DMS153 (cell line): ENCODE data around the gene PRR36.

Source experiments
- DNase-seq: peaks from one replicate; lab custom pipeline; 2025; lab: John Stamatoyannopoulos, UW

Gene PRR36

DNA sequence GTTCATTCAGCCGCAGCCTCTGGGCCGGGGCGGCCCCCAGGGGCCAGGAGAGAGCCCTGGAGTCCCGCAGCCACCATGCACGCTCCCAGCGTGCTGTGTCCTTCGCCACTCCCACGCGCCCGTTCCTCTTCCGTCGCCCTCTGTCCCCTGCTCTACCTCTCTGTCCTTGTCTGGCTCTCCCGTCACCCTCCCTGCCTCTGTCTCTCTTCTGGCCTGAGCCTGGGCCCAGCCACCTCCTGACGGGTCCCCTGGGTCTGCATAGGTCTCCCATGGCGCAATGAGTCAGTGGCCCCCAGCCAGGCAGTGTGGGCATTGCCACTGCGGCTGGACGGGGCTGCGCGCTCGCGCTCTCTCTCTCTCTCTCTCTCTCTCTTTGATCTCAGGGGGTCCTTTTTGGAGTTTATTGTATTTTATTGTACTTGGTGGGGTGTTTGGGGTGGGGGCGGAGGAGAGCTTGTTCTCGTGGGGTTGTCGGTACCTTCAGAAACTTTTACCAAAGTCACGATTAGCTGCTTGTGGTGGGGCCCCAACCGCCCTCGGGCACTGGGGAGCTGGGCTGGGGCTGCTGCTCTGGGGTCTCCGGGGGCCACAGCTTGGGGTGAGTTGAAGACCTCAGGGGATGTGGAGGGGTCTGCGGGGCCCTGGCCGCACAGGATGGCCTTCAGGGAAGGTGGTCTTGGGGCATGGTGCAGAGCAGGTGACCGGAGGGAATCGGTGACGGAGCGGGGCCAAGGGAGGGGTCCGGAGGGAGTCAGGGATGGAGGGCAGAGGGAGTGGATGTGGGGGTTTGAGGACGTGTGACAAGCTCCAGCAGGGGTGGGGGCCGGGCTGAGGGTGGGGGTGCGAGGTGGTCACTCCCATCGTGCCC, 38.7 kb upstream of the PRR36 start:
- no peak for DNase-seq

DNA sequence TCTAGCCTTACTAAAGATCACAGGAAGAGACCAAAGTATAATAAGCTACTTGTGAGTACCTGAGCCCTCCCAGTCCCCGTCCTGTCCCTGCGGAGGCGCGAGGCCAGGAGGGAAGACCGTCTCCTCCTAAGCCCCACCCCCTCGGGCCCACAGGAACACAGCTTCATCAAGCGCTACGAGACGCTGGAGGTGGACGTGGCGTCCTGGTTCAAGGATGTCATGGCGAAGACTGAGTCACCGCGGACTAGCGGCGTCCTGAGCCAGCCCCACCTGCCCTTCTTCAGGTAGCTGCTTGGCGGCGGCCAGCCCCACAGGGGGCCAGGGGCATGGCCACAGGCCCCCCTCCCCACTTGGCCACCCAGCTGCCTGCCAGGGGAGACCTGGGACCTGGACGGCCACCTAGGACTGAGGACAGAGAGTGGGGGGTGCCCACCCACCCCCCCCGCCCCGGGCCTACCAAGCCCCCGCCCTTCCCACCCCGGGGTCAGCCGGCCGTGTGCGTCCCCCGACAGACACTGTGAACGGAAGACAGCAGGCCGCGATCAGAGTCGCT, 38.0 kb upstream of the PRR36 start:
- no peak for DNase-seq

DNA sequence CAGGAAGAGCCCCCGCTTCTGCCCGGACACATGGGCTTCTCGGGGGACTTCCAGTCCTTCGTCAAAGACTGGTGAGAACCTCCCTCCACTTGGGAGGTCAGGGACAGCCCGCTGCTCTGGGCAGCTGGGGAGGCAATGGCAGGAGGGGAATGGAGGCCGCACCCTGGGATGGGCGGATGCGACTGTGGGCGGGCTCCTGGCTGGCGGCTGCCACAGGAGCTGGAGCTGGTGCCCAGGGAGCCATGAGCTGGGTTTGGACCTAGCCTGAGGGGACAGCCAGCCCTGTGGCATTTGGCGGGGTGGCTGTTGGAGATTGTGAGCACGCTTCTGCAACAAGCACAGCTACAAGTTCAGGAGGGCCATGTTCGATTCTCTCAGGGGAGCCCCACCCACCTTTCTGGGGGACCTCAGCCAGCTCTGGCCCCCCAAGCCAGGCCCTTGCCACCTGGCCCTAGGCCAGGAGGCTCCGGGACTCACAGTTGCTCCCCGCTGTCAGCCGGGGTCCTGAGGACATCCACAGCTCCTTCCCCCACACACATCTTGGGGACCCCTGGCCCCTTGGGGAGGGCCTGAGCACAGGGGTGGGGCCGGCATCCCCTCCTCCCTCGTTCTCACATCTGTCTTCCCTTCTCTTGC, 37.4 kb upstream of the PRR36 start:
- no peak for DNase-seq

DNA sequence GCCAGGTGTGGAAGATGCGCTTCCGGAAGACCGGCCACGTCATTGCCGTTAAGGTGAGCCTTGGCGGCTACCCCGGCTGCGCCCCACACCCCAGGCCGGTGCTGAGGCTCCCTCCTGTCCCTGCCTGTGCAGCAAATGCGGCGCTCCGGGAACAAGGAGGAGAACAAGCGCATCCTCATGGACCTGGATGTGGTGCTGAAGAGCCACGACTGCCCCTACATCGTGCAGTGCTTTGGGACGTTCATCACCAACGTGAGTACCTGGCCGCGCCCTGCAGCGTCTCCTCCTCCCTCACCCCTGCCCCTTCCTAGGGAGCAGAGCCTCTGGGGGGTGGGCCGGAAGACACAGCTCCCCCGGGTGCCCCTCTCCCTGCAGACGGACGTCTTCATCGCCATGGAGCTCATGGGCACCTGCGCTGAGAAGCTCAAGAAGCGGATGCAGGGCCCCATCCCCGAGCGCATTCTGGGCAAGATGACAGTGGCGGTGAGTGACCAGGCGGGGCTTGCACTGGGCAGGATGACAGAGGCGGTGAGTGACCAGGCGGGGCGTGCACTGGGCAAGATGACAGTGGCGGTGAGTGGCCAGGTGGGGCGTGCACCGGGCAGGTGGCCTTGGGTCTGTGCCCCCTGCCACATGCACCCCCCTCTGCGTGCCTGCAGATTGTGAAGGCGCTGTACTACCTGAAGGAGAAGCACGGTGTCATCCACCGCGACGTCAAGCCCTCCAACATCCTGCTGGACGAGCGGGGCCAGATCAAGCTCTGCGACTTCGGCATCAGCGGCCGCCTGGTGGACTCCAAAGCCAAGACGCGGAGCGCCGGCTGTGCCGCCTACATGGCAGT, 36.4 kb upstream of the PRR36 start:
- no peak for DNase-seq

DNA sequence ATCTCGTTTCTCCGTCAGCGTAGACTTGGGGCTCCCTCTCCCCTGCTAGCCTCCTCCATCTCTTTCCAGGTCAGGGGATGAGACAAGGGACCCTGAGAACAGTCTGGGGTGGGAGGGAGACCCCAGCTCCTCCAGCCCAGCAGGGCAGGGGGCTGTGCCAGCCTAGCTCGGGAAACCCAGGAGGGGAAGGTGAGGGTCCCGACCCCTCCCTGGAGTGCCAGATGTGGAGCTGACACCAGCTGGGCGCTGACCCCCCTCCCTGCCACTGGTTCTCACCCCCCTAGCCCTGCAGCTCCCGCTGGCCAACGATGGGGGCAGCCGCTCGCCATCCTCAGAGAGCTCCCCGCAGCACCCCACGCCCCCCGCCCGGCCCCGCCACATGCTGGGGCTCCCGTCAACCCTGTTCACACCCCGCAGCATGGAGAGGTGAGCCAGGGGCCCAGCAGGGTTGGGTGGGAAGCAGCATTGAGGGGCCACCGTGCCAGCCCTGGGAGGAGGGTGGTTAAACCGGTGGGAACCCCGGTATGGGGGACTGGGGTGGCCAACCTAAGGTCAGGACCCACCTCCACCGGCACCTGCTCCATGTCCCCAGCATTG, 35.4 kb upstream of the PRR36 start:
- DNase-seq = no peak

DNA sequence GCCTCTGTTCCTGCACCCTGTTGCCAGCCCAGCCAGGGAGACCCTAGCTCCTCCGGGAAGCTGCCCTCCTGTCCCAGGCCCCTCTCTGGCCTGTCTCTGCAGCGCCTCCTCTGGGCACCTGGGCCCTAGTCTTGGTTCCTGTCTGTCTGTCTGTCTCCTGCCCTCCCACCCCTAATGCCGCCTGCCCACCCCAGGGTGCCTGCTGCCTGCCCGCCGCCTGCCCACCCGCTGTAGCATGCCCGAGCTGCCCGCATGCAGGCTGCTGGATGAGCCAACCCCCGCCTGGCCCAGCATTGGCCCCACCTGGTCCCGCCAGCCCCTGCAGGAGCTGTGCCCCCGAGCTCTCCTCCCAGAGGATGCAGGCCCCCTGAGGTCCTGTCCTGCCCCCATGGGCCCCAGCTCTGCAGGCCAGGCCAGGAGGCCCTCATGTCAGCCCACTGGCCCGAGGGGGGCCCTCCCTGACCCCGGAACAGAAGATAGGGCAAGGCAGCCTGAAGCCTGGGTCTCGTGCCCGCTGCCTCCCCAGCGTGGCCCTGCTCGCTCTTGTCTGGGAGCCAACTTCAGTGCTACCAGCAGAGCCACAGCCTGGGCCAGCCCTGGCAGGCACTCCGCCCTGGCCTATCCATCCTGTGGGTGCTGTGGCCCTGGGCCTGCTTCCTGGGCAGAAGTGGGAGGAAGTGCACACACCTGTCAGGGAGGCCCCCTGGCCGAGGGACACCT, 34.7 kb upstream of the PRR36 start:
- DNase-seq = no peak

DNA sequence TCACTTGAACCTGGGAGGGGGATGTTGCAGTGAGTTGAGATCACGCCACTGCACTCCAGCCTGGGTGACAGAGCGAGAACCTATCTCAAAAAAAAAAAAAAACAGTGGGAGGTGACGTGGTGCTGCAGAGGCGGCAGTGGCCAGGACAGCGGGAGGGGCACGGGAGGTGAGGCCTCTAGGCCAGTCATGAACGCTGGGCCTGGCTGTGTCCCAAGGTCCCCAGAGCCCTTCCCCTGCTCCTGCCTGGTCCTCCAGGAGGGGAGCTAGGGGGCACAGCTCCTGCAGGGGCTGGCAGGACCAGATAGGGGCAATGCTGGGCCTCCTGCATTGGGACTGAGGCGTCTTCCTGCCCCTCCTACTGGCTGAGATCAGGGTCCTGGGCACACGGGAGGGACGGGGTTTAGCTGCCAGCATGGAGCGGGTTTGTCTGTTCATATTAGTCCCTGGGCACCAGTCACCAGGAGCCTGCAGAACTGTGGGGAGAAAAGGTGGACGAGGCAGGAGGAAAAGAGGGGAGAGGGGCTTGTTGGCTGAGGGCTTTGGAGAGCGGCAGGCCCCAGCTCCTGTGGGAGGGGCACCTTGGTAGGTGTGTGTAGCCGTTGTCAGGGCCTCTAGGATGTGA, 34.0 kb upstream of the PRR36 start:
- no peak for DNase-seq

DNA sequence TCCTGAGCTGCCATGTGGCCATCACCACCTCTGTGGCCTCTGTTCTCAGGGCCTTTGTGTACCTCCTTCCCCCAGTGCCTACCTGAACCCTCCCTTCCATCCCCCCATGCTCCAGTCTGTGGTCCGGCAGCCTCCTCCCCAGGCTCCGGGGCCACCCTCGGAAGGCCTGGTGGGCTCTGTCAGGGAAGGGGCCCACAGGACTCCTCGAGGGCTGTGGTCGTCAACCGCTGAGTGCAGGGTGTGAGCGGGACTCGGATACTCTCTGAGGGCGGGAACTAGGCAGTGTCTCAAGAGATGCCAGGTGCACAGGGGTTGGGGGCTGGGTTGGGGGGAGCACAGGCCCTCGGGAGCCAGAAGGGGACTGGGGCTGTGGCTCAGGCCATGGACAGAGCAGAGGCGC, 33.4 kb upstream of the PRR36 start:
- no peak for DNase-seq

DNA sequence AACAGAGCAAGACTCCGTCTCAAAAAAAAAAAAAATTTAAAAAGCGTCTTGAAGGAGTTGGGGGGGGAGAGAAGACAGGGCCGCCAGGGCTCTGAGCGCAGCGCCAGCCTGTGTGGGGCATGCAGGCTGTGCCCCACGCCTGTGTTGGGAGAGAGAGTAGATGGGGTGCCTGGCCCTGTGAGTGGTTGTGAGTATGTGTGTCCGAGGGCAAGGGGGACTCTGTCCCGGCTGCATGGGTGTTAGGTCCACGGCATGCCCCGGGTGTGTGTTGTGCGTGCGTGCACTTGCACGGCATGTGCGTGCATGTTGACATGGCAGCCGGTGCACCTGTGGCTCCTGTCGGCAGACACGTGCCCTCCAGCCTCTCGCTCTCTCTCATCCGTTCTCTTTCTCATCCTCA, 32.9 kb upstream of the PRR36 start:
- no peak for DNase-seq

DNA sequence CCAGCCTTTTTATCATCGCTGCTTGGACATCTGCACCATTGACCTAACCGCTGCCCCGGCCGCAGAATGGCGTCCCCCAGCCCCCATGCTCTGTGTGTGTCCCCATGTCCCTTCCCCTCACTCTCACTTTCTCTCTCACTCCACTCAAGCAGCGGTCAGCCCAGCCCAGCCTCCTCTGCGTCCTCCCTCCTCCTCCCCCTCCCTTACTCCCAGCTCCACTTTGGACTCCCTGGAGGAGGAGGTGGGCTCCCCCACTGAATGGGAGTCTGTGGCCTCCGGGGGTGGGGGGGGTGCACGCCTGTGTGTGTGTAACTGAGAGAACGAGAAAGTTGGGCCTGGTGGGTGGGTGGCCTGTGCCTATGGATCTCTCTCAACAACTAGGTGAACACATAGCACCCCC, 31.7 kb upstream of the PRR36 start:
- no peak for DNase-seq

DNA sequence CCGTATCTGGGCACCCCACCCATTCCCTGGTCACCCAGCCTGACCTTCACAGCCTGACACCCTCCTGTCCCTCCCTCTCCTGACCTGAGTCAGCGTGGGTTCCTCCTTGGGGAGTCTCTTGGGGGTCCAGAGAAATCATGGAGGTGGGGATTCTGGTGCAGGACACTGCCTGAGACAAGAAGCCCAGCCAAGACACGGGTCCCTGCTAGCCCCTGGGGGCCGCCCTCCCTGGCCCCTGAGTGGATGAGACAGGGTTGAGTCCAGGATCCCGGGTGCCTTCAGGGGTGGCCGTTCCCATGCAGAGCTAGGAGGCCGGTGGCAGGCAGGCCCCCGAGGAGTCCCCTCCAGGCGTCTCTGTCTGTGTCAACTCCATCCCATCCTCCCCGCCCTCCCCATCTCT, 31.1 kb upstream of the PRR36 start:
- no peak for DNase-seq

DNA sequence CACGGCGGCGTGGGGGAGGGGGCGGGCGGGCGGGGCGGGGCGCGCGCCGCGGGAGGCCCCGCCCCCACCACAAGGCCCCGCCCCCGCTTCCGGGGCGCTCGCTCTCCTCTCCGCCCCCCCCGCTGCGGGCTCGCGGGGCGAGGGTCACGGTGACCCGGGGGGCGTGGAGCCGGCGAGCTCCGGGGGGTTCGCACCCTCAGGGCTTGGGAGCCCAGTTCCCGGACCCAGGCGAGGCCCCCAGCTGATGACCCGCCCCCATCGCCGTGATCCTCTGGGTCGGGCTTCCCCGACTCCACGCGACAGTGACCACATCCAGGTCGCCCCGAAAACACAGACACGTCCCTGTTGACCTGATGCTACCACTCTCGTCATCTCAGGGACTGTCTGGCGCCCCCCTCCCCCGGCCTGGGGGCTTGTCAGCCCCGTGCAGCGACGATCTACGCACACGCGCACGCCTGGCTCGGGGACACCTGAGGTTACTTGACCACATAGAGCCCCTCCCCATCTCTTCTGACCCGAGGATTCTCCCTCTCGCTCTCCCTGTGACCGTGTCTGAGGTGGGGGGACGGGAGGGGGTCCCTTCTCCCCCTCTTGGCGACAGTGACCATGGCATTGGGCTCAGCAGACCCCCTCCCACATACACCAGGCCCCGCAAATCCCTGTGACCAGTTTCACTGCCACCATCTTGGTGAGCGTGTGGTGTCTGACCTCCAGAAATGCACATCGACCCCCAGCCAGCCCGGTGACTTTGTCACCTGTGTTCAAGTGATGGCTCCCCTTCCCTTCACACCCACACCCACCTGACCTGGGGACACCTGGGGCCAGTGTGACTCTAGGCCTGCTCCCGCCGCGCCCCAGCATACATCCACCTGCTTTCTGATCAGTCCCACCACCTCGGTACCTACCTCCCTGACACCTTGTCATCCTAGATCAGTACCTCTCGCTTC, 30.2 kb upstream of the PRR36 start:
- no peak for DNase-seq

DNA sequence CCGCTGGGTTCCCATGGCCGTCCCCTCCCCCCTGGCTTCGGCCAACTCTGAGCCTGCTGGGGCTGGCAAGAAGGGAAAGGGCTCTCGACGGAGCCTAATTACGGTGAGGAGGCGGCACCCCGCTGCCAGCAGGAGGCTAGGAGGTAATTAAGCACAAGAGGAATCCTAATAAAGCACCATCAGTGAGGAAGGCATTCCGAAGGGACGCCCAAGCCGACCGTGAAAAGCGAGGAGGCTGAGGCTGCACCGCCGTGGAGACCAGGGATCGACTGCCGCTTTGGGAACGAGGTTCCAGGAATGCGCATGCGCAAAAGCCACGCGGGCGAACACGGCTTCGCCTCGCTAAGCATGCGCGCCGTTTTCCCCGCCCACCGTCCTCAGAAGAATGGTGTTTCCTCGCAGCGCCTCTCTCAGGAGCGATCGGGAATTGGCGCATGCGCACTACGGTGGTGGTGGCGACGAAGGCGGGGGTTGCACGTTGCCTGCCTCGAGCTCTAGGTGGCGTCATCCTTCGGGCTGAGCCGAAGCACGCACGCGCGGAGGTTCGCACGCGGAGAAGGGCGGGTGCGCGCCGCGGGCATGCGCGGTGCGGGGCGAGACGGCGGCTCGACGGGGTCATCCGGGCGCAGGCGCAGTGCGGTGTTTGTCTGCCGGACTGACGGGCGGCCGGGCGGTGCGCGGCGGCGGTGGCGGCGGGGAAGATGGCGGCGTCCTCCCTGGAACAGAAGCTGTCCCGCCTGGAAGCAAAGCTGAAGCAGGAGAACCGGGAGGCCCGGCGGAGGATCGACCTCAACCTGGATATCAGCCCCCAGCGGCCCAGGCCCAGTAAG, 29.3 kb upstream of the PRR36 start, which contains the start of gene MAP2K7:
Gene MAP2K7 (plus strand): TSS at position 634 of the 830 bp plus-strand sequence. CDS start 68 bp downstream, at position 702.
- peak; percentile 98 for DNase-seq

DNA sequence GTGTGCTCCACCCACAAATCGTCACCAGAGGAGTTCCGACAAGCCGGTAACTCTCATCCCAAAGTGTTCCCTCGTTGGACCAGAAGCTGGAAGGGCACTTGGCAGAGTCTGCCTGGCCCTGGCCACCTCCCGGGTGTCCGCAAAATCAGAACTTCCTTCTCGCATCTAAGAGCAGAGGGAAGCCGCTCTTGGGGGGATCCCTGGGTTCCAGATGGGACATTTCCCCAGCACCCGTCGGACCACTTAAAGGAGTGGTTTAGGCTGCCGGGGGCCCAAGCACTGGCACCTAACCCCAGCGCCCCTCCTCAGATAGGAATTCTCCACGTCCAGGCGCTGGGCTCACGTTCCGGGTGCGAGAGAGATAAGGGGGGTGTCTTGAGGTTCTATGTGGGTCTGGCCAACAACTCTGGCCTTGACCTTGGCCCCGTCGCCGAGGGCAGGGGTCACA, 28.6 kb upstream of the PRR36 start:
- DNase-seq = no peak

DNA sequence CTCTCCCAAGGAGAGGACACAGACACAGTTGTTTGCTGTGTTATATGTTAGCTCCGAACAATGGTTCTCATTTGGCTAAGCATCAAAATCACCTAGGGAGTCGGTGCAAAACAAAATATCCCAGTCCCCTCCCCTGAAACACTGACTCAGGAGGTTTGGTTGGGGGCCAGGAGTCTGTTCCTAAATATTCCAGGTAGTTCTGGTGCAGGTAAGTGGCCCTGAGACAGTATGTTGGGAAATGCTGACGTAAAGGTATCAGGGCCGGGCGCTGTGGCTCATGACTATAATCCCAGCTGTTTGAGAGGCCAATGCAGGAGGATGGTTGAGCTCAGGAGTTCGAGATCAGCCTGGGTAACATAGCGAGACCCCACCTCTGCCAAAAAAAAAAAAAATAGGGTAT, 27.1 kb upstream of the PRR36 start:
- DNase-seq = no peak

DNA sequence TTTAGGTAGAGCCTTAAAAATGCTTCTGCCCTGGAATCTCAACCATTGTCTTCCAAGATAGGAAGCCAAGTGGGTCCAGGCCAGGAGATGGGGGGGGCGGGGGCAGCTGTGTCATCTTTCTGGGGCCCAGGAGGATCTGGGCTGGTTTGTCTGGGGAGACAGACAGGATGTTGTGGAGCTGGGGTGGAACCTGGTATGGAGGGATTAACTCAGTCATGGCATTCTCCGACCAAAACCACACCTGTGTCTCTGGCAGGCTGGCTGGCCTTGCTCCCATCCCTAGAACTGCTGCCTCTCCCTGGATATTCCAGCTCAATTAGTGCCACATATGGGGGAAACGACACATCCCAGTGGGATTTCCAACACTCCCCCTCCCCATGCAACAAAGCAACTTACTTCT, 26.7 kb upstream of the PRR36 start:
- no peak for DNase-seq

DNA sequence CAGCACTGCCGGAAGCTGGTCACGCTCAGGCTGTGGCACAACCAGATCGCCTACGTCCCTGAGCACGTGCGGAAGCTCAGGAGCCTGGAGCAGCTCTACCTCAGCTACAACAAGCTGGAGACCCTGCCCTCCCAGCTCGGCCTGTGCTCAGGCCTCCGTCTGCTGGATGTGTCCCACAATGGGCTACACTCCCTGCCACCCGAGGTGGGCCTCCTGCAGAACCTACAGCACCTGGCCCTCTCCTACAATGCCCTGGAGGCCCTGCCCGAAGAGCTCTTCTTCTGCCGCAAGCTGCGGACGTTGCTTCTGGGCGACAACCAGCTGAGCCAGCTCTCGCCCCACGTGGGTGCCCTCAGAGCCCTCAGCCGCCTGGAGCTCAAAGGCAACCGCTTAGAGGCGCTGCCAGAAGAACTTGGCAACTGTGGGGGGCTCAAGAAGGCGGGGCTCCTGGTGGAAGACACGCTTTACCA, 26.2 kb upstream of the PRR36 start:
- no peak for DNase-seq

DNA sequence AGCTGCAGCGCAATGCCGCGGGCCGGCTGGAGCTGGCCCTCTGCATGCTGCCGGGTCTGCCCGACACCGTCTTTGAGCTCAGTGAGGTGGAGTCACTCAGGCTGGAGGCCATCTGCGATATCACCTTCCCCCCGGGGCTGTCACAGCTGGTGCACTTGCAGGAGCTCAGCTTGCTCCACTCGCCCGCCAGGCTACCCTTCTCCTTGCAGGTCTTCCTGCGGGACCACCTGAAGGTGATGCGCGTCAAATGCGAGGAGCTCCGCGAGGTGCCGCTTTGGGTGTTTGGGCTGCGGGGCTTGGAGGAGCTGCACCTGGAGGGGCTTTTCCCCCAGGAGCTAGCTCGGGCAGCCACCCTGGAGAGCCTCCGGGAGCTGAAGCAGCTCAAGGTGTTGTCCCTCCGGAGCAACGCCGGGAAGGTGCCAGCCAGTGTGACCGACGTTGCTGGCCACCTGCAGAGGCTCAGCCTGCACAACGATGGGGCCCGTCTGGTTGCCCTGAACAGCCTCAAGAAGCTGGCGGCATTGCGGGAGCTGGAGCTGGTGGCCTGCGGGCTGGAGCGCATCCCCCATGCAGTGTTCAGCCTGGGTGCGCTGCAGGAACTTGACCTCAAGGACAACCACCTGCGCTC, 25.7 kb upstream of the PRR36 start:
- no peak for DNase-seq
